ENCODE measurements around the gene BMP15. TPM values are rescaled to one million over a fixed set of nuclear protein-coding genes. Genes with fewer than 3 reads are reported as not detected.

BMP15 gene
- total RNA-seq, 1 donor from 2014 or later, result not detected

DNA sequence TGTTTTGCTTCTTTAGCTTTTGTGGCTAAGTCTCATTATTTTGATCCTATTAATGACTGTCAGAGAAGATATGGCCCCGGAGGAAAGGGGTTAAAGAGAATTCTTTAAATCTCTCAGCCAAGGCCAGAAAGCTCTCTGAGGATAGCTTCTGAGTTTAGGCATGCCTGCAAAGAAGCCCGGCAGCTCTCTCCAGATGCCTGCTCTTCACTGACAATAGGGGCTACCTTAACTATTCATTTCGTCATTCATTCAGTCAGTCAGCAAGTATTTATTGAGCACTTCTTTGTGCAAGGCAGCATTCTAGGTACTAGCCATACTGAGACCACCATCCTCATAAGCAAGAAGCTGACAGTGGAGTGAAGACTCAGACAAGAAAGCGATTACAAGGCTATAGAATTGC, 34.0 kb upstream of the BMP15 start:
- Histone ChIP-seq H3K4me3 (ENCODE audit: low read depth, low read length) (no peak overlapping the region), H3K27me3 (ENCODE audit: control insufficient read depth, insufficient read depth, low read length) (no peaks in the 10 kb centered on the region), H3K36me3 (ENCODE audit: control insufficient read depth, insufficient read depth, low read length) (no peaks in the 10 kb centered on the region)
- DNase-seq (ENCODE audit: low read depth), result no peak
- TF ChIP-seq CTCF (IDR thresholded peaks at IDR 0.05; ENCODE audit: insufficient read depth, low read length, poor library complexity, severe bottlenecking), result no peak

GRCh38 chrX:50877310-50877709, 33.2 kb upstream of the BMP15 start:
- H3K27me3 ChIP-seq (ENCODE audit: control insufficient read depth, insufficient read depth, low read length), result no peaks in the 10 kb centered on the region
- no peak for DNase-seq (ENCODE audit: low read depth)
- H3K36me3 ChIP-seq (ENCODE audit: control insufficient read depth, insufficient read depth, low read length), result no peaks in the 10 kb centered on the region
- no peak overlapping the region for H3K4me3 ChIP-seq (ENCODE audit: low read depth, low read length)
- no peak for TF ChIP-seq CTCF (IDR thresholded peaks at IDR 0.05; ENCODE audit: insufficient read depth, low read length, poor library complexity, severe bottlenecking)

DNA sequence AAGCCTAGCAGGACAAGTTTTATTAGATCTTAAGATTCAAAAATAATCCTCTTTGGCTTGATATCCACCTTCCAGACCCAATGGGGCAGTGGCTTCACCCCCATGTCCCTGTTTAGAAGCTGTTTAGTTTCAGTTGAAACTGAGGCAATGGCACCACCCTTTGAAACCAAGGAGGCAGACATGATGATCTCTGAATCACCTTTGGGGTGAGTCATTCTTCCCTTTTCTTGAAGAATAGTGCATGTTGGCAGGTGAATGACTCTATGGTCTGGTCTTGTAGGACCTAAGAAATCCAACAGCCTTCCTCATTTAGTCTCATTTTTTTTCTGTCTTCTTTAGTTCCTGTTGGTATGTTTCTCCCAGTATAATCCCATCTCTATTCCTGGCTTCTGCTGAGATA, 29.5 kb upstream of the BMP15 start:
- Histone ChIP-seq H3K27me3 (ENCODE audit: control insufficient read depth, insufficient read depth, low read length) (no peaks in the 10 kb centered on the region), H3K36me3 (ENCODE audit: control insufficient read depth, insufficient read depth, low read length) (no peaks in the 10 kb centered on the region), H3K4me3 (ENCODE audit: low read depth, low read length) (no peak overlapping the region)
- TF ChIP-seq CTCF (IDR thresholded peaks at IDR 0.05; ENCODE audit: insufficient read depth, low read length, poor library complexity, severe bottlenecking), result no peak
- DNase-seq (ENCODE audit: low read depth), result no peak

DNA sequence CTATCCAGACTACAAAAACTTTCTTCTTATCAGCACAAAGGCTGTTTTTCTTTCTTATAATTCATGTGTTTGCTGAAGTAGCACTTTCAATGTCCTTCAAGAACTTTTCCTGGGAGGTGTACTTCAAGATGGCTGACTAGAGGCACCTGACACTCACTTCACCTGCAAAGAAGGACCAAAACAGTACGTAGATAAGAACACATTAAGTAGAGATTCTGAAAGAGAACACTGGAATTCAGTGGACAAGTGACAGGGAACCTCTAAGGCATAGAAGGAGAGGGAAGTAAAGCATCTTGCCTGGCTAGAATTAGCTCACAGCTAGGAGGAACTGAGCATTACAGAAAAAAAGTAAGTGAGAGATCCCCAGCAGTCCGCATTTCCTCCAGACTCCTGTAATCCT, 21.7 kb upstream of the BMP15 start:
- DNase-seq (ENCODE audit: low read depth), result no peak
- Histone ChIP-seq H3K27me3 (ENCODE audit: control insufficient read depth, insufficient read depth, low read length) (no peaks in the 10 kb centered on the region), H3K36me3 (ENCODE audit: control insufficient read depth, insufficient read depth, low read length) (no peaks in the 10 kb centered on the region), H3K4me3 (ENCODE audit: low read depth, low read length) (no peak overlapping the region)
- TF ChIP-seq CTCF (IDR thresholded peaks at IDR 0.05; ENCODE audit: insufficient read depth, low read length, poor library complexity, severe bottlenecking), result no peak

DNA sequence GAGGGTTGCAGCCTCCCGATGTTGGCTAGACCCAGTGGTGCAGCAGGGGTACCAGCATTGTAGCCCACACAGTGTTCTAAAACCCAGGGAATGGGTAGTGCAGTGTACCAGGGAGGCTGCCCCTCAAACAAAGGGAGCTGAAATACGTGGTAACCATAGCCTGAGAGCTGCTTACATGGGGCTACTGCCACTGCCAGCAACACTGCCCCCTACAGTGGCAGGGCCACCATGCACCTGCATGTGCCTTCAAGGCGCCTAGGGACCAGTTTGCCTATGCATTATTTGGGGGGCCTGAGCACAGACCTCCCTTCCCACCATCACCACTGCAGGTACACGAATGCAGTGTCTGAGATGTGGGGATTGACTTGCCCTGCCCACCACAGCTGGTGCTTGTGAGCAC, 21.0 kb upstream of the BMP15 start:
- no peak for DNase-seq (ENCODE audit: low read depth)
- H3K4me3 ChIP-seq (ENCODE audit: low read depth, low read length), result no peak overlapping the region
- TF ChIP-seq CTCF (IDR thresholded peaks at IDR 0.05; ENCODE audit: insufficient read depth, low read length, poor library complexity, severe bottlenecking), result no peak
- no peaks in the 10 kb centered on the region for H3K27me3 ChIP-seq (ENCODE audit: control insufficient read depth, insufficient read depth, low read length)
- no peaks in the 10 kb centered on the region for H3K36me3 ChIP-seq (ENCODE audit: control insufficient read depth, insufficient read depth, low read length)

GRCh38 chrX:50893047-50893446, 17.5 kb upstream of the BMP15 start:
- no peak overlapping the region for H3K4me3 ChIP-seq (ENCODE audit: low read depth, low read length)
- no peak for DNase-seq (ENCODE audit: low read depth)
- no peaks in the 10 kb centered on the region for H3K27me3 ChIP-seq (ENCODE audit: control insufficient read depth, insufficient read depth, low read length)
- no peaks in the 10 kb centered on the region for H3K36me3 ChIP-seq (ENCODE audit: control insufficient read depth, insufficient read depth, low read length)
- no peak for TF ChIP-seq CTCF (IDR thresholded peaks at IDR 0.05; ENCODE audit: insufficient read depth, low read length, poor library complexity, severe bottlenecking)
